NOMO-1 treated with DMSO at 0.1 percent for 48 hours (cell line): Measurements from ENCODE around the gene RIN1.
"Not testable (repeated sequence)": the region's sequence is repeated elsewhere in the genome, so short reads cannot be mapped to it uniquely, and the experiment has no call there.

ENCODE experiments used
- DNase-seq: peaks from one replicate; lab custom pipeline; 2025; ENCODE audit not compliant: unreplicated experiment; lab: John Stamatoyannopoulos, UW

RIN1 gene, protein sequence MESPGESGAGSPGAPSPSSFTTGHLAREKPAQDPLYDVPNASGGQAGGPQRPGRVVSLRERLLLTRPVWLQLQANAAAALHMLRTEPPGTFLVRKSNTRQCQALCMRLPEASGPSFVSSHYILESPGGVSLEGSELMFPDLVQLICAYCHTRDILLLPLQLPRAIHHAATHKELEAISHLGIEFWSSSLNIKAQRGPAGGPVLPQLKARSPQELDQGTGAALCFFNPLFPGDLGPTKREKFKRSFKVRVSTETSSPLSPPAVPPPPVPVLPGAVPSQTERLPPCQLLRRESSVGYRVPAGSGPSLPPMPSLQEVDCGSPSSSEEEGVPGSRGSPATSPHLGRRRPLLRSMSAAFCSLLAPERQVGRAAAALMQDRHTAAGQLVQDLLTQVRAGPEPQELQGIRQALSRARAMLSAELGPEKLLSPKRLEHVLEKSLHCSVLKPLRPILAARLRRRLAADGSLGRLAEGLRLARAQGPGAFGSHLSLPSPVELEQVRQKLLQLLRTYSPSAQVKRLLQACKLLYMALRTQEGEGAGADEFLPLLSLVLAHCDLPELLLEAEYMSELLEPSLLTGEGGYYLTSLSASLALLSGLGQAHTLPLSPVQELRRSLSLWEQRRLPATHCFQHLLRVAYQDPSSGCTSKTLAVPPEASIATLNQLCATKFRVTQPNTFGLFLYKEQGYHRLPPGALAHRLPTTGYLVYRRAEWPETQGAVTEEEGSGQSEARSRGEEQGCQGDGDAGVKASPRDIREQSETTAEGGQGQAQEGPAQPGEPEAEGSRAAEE

DNA sequence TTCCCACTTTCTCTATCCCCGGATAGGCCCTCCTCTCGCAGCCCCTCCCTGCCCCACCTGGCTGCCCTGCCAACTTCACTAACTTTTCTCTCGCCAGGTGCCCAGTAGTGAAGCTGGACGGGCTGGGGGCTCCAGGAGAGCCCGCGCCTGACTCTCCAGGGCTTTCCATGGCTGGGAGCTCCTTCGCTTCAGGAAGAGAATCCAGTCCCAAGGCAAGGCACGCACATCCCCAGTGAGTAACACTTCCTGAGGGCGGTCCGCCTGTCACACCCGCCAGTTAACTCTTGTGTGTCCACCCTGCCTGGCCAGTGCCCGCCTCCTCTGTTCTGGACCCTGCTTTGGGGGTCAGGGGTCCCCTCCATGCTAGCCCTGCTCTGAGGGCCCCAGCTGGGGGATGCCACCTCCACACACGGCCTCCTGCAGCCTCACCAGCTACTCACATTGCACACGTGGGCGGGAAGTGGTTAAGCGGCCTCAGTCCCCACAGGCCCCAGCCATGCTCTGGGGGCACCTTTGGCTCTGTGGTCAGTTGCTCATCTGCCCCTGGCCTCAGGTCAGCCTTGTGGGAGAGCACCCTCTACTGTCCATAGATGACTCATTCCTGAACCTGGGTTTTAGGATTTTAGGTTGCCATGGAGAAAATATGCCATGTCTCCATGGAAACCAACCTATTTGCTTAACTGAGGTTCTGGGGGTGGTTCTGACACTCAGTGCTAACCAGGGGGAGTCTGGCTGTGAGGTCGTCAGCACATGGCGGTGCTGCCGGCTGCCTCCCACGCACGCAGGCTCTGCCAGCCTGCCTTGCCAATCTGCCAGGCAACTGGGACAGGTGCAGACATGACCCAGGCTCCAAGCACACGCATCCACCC lies at the start of gene RIN1:
Gene RIN1 (minus strand): TSS at position 201 of the 869 bp plus-strand sequence. CDS start 32 bp downstream, at position 169.
- DNase-seq = peak; percentile 68

DNA sequence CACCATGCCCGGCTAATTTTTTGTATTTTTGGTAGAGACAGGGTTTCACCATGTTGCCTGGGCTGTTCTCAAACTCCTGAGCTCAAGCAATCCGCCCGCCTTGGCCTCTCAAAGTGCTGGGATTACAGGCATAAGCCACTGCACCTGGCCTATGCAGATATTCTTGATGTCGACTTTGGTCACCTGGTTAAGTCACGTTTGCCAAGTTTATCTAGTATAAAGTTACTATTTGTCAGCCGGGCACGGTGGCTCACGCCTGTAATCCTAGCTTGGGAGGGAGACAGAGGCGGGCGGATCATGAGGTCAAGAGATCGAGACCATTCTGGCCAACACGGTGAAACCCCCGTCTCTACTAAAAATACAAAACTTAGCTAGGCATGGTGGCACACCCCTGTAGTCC lies 48.1 kb upstream of the RIN1 start:
- DNase-seq = not testable (repeated sequence)

DNA sequence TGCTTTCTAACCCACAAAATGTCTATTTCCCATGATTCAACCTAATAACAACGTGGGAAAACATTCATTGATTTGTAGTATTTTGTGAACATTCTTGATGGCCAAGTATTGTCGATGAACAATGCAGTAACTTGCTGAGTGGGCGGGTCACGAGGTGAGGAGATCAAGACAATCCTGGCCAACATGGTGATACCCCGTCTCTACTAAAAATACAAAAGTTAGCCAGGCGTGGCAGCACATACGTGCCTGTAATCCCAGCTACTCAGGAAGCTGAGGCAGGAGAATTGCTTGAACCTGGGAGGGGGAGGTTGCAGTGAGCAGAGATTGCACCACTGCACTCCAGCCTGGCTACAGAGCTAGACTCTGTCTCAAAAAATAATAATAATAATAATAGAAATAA lies 44.0 kb upstream of the RIN1 start:
- DNase-seq = not testable (repeated sequence)

DNA sequence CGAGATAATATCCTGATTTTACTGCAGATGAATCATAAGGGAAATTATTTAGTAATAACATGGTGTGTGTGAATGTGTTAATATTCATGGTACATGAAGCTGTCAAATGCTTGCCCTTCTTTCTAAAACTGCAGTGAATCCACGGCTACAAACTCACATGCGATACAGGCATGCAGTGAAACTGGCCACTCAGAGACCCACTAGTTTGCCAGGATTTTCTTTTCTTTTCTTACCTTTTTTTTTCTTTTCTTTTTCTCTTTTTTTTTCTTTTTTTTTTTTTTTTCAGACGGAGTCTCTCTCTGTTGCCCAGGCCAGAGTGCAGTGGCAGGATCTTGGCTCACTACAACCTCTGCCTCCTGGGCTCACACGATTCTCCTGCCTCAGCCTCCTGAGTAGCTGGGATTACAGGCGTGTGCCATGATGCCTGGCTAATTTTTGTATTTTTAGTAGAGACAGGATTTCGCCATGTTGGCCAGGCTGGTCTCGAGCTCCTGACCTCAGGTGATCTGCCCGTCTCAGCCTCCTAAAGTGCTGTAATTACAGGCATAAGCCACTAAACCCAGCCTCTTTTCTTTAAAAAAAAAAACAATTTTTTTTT lies 37.6 kb upstream of the RIN1 start:
- not testable (repeated sequence) for DNase-seq

DNA sequence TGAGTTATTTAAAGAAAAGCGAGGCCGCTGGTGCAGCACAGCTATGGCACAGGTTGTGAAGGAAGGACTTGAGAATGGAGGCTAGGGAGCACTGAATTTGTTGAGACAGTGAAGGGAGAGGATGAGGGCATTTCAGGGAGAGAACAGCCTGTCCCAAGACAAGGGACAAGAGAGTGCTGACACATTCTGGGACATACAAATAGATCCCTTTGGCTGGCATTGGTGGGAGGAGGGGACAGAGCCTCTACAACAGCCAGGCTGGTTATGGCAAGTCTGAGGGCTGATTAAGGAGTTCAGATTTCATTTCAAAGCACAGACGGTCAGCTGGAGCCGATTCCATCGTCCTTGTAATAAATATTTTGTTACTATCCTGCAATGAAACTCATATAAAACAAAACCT lies 37.0 kb upstream of the RIN1 start:
- no peak for DNase-seq

DNA sequence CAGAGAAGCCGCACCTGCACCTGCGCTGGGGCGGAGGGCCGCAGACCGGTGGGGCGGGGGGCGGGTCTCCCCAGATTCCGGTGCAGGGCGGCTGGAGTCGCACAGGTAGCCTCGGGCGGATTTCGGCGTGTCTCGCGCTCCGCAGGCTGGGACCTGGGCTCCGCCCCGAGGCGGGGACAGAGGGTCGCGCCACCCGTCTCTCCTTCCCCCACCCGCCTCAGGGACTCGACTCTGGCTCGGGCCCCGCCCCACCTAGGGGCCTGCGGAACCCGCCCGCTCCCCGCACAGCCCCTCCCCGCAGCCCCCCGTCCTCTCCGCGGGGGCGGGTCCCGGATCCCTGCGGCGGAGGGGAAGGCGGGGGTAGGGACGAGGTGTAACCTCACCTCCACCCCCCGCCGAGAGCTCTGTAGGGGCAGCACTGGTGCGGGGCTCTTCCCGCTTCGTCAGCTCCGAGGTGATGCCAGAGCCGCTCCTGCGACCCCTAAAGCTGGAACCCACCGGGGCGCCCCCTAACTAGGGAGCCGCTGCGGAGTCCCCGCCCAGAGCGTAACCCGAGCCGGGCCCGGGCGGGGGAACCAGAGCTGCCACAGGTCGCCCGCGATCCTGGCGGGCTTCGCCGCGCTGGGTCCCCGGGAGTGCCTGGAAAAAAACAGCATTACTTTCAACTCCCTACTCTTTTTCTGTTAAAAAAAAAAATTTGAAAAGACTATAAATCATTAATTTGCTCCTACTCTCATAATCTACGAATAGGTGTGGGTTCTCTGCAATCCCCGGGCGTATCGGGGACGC lies 35.6 kb upstream of the RIN1 start, which contains the start of gene SLC29A2:
Gene SLC29A2 (minus strand): TSS at position 134 of the 789 bp plus-strand sequence. CDS start 169 bp downstream, outside the sequence.
- peak; percentile 75 for DNase-seq

DNA sequence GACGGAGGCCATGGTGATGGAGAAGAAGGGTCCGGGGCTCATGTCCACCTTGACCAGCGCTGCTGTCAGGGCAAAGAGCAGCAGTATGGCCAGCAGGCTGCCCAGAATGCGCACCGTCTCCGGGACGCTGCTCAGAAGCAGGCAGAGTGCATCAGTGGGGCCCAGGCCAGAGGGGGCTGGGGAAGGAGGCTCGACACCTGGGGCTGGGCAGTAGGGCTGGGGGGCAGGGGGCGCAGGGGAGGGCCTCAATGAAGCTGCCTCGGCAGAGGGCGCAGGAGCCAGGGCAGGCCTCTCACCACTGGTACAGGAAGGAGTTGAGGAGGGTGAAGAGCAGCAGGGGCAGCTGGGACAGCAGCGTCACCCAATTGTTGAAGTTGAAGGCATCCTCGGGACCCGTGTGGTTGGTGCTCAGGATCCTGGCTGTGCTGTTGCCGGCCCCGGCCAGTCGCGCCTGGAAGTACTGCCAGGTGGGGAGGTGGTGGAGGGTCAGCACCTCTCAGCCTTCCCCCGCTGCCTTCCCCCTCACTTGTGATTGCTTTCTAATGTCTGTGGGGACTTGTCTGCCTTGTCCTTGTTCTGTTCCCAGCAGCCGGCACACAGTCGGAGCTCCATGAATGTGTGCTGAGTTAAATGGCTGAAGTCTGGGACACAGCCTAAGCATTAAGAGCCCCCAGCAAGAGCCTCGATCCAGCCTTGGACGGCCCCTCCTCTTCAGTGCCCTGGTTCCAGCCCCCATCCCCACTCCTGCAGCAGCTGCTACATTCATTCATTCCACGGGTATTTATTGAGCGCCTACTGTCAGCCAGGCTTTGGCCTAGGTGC lies 33.0 kb upstream of the RIN1 start:
- no peak for DNase-seq

DNA sequence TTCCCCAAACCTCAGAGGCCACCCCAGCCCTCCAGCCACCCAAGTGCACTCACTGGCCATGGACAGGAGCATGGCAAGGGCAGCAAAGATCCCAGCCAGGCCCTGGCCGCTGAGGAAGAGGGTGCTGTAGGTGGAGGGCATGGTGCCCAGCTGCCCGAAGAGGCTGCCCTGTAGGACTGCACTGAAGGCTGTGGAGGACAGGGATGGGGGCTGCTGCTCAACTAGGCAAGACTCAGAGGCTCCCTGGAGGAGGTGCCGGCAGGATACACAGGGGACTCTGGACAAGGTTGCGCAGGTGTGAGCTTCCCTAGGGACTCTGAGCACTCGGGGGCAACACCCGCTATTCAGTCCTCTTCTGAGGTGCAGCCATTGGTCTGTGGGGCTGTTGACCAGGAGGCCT lies 32.2 kb upstream of the RIN1 start:
- DNase-seq = no peak

DNA sequence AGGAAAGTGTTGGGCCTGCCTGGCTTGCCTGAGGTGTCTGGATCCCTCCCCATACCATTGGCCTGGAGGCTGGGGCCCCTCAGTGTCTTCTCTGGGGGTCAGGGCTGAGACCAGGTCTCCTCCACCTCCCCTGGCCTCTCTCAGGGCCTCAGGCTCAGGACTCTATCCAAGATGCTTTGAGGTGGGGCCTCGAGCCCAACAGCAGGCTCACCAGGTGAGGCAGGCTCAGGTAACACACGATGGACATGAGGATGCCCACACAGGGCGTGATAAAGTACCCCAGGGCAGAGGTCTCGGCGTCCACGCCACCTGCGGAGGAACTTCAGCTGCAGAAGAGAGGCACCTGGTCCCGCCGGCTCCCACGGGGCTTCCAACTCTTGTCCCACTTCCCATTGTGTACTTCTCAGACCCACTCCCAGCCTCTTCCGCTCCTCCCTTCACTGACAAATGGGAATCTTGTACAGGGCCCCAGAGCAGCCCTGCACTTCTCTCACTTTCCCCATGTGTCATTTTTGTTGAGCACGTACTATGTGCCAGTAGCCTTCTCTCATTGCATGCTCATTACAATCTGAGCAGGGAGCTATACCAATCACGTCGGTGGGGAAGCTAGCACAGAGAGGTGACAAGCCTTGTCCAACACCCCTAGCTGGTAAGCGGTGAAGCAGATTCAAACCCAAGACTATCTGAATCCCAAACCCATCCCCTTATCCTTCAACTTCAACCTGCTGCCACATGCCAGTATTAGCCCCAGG lies 31.5 kb upstream of the RIN1 start:
- no peak for DNase-seq

DNA sequence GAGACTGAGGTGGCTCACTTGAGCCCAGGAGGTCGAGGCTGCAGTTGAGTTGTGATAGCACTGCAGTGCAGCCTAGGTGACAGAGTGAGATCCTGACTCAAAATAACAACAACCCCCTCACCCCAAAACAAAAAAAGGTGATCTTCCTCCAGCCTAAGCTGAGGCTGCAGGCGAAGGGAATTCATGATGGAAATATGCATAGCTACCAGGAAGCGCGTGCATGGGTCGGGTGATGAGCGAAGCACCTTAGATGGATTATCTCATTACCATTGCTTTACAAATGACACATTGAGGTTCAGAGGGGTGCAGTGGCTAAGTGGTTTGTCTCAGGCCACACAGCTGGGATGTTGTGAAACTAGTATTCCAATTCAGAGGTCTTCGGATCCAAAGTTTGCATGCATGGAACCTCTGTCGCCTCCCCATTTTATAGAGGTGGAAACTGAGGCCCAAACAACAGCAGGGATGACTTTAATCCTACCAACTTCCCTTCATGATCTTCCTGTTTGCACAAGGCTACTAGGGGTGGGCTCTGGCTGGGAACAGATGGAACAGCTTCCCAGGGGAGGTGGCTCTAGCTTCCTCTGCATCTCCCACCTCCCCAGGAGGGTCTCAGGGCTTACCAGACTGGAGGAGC lies 30.7 kb upstream of the RIN1 start:
- no peak for DNase-seq

DNA sequence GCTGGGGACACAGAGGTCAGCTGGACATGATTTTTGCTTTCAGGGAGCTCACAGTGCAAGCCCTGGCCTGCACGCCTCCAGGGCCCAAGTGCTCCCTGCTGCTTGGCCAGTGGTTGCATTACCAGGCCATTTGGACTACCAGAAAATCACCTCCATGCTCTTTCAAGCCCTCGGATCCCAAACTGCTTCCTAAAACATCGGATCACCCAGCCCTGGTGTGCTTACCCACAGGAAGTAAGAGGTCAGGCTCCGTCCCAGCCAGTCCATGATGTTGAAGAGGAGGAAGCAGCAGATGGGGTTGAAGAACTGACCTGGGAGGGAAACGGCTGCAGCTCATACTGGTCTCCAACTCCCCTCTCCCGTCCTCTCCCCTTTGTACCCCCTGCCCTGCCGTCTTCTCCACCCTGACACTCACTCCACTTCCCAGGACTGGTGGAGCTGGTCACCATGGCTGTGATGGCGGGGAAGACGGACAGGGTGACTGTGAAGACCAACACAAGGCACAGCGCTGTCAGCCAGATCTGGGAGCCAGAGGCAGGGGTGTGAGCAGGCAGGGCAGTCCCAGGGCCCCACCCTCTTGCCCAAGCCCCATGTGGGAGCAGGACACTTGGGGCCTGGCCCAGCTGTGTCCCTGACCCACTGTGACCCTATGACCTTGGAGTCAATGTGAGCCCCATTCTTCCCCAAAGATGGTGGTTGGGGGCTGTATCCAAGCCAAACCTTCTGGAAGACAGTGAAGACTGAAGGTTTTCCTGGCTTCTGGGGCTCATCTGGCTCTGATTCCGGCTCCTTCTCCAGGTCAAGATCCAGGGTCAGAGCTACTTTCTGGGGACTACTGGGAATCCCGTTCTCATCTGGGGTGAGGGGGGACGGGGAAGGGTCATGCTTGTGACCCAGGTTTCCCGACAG lies 29.7 kb upstream of the RIN1 start:
- DNase-seq = no peak

DNA sequence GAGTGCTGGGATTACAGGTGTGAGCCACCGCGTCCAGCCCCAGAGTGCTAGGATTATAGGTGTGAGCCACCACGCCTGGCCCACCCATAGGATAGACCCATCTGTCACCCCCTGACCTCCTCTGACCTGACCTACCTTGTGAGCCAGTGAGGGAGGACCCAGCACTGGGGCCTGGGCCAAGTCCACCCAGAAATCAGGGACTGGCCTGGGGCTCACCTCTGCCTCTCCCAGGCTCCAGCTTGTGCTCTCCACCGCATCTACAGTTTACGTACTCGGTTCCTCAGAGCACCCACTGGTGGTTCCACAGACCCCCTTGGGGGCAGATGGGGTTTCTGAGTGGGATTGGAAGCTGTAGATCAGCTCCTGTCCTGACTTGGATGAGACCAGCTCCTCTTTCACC lies 28.9 kb upstream of the RIN1 start:
- no peak for DNase-seq

DNA sequence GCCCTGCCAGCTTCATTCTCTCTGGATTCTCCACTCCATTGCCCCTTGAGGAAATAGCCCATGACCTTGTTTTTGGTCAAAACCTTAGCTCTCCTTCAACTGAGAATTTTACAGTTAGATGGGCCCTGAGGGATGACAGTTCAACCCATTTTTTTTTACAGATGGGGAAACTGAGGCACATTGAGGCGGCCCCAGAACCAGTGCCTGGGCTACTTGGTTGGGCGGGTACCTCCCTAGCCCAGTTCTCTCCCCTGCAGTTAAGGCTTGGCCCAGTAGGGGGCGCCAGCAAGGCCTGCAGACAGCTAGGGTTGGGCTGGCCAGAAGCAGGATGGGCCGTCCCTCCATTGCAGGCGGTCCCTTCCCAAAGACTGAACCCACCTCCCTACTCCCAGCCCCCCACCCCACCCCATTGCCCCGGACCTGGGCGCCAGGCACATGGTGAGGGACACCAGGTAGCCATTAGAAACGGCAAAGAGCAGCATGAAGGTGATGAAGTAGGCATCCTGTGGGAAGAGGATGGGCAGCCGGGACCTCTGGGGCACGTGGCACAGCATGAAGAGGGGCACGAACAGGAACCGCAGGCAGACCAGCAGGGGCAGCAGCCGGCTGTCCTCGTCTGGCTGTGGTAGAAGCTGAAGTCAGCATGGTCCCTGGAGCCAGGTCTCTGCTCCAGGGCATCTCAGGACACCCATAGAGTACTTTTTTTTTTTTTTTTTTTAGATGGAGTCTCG lies 27.7 kb upstream of the RIN1 start:
- DNase-seq = no peak

DNA sequence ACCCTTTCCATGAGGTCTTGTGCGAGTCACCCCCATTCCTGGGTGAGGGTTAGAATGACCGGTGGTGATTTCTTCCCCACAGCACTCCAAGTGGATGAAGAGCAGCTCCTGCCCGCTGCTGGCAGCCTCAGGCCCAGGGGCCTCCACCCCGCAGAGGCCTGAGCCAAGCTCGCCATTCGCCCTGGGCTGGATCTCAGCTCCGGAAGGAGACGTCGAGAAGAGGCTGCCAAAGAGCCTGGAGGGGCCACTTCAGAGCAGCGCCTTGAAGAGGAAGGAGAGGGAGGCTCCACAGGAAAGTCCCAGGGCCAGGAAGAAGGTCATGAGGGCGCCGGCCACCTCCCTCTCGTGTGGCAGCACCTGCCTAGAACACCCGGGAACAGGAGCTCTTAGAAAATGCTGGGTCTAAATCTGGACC lies 27.0 kb upstream of the RIN1 start:
- DNase-seq = no peak

DNA sequence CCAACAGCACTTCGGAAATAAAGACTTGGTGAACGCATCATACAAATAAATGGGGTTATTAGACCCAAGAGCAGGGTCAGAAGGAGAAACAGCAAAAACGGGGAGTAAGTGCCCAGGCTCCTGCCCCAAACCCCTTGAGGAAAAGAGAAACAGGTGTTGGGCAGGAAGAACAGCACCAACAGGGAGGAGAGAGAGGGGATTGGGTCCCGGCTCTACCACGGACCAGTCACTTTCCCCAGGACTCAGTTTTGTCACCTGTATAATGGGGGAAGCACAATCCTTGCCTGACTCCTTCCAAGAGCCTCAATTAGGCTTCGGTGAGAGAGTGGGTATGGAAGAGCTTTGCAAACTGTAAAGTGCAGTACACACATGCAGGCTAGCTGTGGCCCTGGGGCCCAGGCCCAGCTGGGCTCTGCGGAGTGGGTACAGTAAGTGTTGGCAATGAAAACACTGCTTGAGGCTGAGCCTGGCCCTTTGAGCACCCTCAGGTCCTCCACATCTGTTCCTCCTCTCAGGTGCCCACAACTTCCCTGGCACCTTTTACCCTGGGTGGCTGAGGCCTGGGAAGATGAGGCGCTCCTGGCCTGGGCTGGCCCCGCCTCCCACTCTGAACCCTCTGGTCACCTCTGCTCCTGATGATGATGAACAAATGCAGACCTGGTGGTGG lies 26.4 kb upstream of the RIN1 start:
- DNase-seq = no peak

DNA sequence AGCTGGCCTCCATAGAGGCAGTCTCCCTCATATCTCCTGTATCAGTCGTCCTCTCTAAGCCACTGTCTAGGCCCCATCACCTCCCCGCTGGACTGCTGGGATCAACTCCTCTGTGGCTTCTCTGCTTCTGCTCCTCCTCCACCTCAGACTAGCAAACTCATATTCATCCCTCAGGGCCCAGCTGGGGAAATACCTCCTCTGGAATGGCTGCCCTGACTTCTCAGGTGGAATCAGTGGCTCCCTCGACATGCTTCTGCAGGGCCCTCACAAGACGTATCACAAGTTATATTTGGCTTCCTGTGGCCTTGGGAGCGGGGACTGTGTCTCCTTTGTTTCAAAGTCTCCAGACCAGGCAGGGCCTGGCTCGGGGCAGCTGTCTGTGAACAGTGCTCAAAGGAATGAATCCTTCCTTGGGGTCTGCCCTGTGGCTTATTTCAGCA lies 25.3 kb upstream of the RIN1 start:
- DNase-seq = no peak
